HepG2 (cell line): Measurements from ENCODE around the gene ATP6V0A1. TPM values are rescaled to one million over a fixed set of nuclear protein-coding genes. Genes with fewer than 3 reads are reported as not detected.

Experiments used
- E2F1 ChIP-seq: sonication (generic); formaldehyde crosslinking; IDR thresholded peaks from 2 replicates; pipeline ENCODE4 v1.5.0; 2020; ENCODE audit warnings: missing genetic modification reagents
- FLYWCH1 ChIP-seq: sonication (generic); formaldehyde crosslinking; IDR thresholded peaks from 2 replicates; pipeline ENCODE4 v1.8.1; 2023; ENCODE audit warnings: mild to moderate bottlenecking, missing genetic modification reagents
- HOMEZ ChIP-seq: IDR thresholded peaks from 2 replicates; pipeline ENCODE4 v1.6.1; 2016; ENCODE audit warnings: low read depth
- MBD4 ChIP-seq: IDR thresholded peaks from 2 replicates; pipeline ENCODE4 v1.6.1; 2012; ENCODE audit warnings: low read length, inconsistent platforms, borderline replicate concordance
- NCOA1 ChIP-seq: sonication (generic); formaldehyde crosslinking; IDR thresholded peaks from 2 replicates; pipeline ENCODE4 v1.9.0; 2021; ENCODE audit warnings: missing genetic modification reagents
- NFAT5 ChIP-seq: sonication (generic); formaldehyde crosslinking; IDR thresholded peaks from 2 replicates; pipeline ENCODE4 v1.4.0; 2020; ENCODE audit warnings: missing genetic modification reagents
- TEF ChIP-seq: sonication (generic); formaldehyde crosslinking; IDR thresholded peaks from 2 replicates; pipeline ENCODE4 v1.5.0; 2020; ENCODE audit warnings: missing genetic modification reagents
- ZBTB21 ChIP-seq: sonication (generic); formaldehyde crosslinking; IDR thresholded peaks from 2 replicates; pipeline ENCODE4 v1.4.0; 2020; ENCODE audit warnings: missing genetic modification reagents
- ZNF256 ChIP-seq: sonication (generic); formaldehyde crosslinking; conservative IDR thresholded peaks from 2 replicates; pipeline ENCODE4 v1.4.0; 2020; ENCODE audit warnings: missing genetic modification reagents
- ZNF547 ChIP-seq: sonication (generic); formaldehyde crosslinking; IDR thresholded peaks from 2 replicates; pipeline ENCODE4 v1.5.1; 2020; ENCODE audit warnings: mild to moderate bottlenecking, missing genetic modification reagents
- ZNF574 ChIP-seq: sonication (generic); formaldehyde crosslinking; IDR thresholded peaks from 2 replicates; pipeline ENCODE4 v1.4.0; 2020; ENCODE audit warnings: missing genetic modification reagents
- ZNF703 ChIP-seq: sonication (generic); formaldehyde crosslinking; IDR thresholded peaks from 2 replicates; pipeline ENCODE4 v1.5.1; 2020; ENCODE audit warnings: missing genetic modification reagents, mild to moderate bottlenecking, moderate library complexity, borderline replicate concordance
- ZNF709 ChIP-seq: sonication (generic); formaldehyde crosslinking; IDR thresholded peaks from 2 replicates; pipeline ENCODE4 v1.5.0; 2020; ENCODE audit warnings: mild to moderate bottlenecking, missing genetic modification reagents
- polyA plus RNA-seq, 8 experiments: library from polyadenylated mRNA; depleted of rRNA in 3 of 8; stranded (reverse) in 7 of 8; unstranded in 1 of 8; fragments of >200 nt; fragmentation: Illumina TruSeq in 4 of 8; extraction: Trizol in 4 of 8; gene quantifications; 2 replicates each; pipeline versions ENCODE4 v1.2.1 to v1.2.3, GENCODE V29; 2011 to 2016; ENCODE audit warnings: low read depth in 4 of 8, missing spikeins in 1 of 8, mixed read lengths in 1 of 8; ENCODE audit not compliant: insufficient read depth in 1 of 8
- total RNA-seq, 5 experiments: library from RNA; depleted of rRNA; stranded (reverse); fragments of >200 nt; fragmentation: Illumina TruSeq; extraction: Trizol; gene quantifications; 2 replicates each; pipeline ENCODE4 v1.2.3, GENCODE V29; 2016; ENCODE audit warnings: low read depth in 1 of 5
- TF ChIP-seq, protein P1 (sequence below): sonication (generic); formaldehyde crosslinking; IDR thresholded peaks from 2 replicates; pipeline ENCODE4 v1.4.0; 2020; ENCODE audit warnings: mild to moderate bottlenecking, missing genetic modification reagents

Gene ATP6V0A1
- total and polyA plus RNA-seq, 2 of the 13 experiments (the other 11 are each of a cell fraction or from before 2014, with no cell fraction given), result 27.9 to 54.1 TPM

DNA sequence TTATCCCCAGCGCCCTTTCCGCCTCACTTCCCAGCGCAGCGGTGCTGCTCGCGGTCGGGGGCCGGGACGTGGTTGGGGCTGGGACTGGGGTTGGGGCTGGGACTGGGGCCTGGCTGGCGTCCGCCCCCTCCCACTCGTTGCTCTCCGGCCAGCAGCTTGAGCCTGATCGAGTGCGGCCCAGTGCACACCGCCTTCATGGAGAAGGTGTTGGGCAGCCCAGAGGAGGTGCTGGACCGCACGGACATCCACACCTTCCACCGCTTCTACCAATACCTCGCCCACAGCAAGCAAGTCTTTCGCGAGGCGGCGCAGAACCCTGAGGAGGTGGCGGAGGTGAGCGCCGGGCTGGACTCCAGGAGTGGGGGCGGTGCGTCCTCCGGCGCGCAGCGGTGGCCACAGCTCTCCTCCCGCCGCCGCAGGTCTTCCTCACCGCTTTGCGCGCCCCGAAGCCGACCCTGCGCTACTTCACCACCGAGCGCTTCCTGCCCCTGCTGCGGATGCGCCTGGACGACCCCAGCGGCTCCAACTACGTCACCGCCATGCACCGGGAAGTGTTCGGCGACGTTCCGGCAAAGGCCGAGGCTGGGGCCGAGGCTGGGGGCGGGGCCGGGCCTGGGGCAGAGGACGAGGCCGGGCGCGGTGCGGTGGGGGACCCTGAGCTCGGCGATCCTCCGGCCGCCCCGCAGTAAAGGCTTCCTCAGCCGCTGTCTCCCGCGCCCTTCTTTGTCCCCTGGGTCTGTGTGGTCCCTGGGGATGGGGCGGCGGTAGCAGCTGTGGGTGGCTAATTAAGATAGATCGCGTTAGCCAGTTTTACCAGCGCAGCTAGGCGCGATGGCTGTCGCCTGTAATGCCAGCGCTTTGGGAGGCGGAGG lies 95.8 kb downstream of the ATP6V0A1 start (continued):
- TF ChIP-seq, protein P1, sequence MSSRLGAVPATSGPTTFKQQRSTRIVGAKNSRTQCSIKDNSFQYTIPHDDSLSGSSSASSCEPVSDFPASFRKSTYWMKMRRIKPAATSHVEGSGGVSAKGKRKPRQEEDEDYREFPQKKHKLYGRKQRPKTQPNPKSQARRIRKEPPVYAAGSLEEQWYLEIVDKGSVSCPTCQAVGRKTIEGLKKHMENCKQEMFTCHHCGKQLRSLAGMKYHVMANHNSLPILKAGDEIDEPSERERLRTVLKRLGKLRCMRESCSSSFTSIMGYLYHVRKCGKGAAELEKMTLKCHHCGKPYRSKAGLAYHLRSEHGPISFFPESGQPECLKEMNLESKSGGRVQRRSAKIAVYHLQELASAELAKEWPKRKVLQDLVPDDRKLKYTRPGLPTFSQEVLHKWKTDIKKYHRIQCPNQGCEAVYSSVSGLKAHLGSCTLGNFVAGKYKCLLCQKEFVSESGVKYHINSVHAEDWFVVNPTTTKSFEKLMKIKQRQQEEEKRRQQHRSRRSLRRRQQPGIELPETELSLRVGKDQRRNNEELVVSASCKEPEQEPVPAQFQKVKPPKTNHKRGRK, result no peak
- TF ChIP-seq ZNF256 (CRISPR knock-in tag), result peak; percentile 69; the same call in 1 of the 2 replicates
- TF ChIP-seq NCOA1 (CRISPR knock-in tag), result peak; percentile 91
- TF ChIP-seq NFAT5 (CRISPR knock-in tag), result peak; percentile 84; the same call in 1 of the 2 replicates
- TF ChIP-seq ZNF574, result peak; percentile 95
- TF ChIP-seq E2F1 (CRISPR knock-in tag), result no peak
- 0 out of 2 replicates have a peak, but pooled peaks have one; percentile 57 for TF ChIP-seq TEF (CRISPR knock-in tag)
- TF ChIP-seq ZNF709, result peak; percentile 89
- TF ChIP-seq FLYWCH1 (CRISPR knock-in tag), result 0 out of 2 replicates have a peak, but pooled peaks have one; percentile 43
- TF ChIP-seq ZNF703, result no peak
- TF ChIP-seq ZBTB21 (CRISPR knock-in tag), result peak; percentile 88
- peak; percentile 35; the same call in 1 of the 2 replicates for TF ChIP-seq ZNF547 (CRISPR knock-in tag)
- TF ChIP-seq HOMEZ, result no peak; the same call in 1 of the 2 replicates
- TF ChIP-seq MBD4, result no peak
